Umbilical cord (tissue), 2 donors: Measurements from ENCODE around the gene DLL4. TPM values are rescaled to one million over a fixed set of nuclear protein-coding genes. Genes with fewer than 3 reads are reported as not detected.
A peak's percentile ranks its signal among the peaks of the same experiment; 100 is the strongest.
"Not testable (repeated sequence)": the region's sequence is repeated elsewhere in the genome, so short reads cannot be mapped to it uniquely, and the experiment has no call there.

ENCODE experiments used
- DNase-seq: peaks from one replicate; pipeline ENCODE4 v3.0.0-alpha.2; 2015; ENCODE audit warnings: low spot score
- total RNA-seq: library from RNA; depleted of rRNA; stranded (reverse); fragments of >200 nt; gene quantifications from one replicate; pipeline ENCODE4 v1.2.3, GENCODE V29; 2014; ENCODE audit warnings: low replicate concordance; ENCODE audit not compliant: insufficient read depth

DLL4 gene
- total RNA-seq, 1 donor from 2014 or later, result 3.6 TPM

DNA sequence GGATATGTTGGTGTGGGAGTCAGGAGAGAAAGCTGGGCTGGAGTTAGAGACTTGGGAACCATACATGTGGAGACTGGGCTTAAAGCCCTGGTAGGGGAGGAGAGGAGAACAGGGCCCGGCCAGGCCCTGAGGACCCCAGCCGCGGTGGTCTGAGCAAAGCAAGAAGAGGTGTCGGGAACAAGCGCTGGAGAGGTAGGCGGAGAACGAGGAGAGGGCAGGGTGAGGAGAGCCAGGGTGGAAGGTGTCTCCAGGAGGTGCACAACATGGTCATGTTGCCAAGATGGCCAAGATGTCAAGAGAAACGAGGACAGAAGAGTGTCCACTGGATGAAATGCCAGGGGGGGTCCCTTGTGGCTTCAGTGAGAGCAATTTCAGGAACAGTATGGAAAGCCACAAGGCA is 29.6 kb downstream of the DLL4 start:
- DNase-seq, result no peak

DNA sequence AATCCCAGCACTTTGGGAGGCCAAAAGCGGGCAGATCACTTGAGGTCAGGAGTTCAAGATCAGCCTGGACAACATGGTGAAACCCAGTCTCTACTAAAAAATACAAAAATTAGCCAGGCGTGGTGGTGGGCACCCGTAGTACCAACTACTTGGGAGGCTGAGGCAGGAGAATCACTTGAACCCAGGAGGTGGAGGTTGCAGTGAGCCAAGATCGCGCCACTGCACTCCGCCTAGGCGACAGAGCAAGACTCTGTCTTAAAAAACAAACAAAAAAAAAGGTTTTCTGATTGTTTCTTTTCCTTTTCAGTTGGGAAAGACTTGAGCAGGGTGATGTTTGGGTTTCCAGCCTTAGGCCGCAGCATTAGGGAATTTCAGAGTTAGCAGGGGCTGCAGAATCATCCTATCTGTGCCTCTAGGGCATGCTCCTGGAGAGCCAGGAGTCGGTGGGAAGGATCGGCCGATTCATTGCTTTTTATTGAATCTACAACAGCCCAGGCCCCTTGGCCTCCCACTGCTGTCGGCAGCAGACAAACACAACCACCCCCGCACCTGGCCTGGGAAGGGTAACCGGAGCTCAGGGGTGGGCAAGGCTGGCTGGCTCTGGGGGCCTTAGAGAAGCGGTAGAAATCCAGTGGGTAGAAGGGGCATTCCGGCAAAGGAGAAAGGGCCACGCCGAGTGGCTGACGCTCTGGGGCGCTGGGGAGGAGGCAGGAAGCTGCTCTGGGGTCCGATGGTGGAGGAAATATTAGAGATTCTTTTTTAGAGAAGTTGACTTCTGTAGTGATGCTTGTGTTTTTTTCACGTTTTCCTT is 30.4 kb downstream of the DLL4 start:
- no peak for DNase-seq

DNA sequence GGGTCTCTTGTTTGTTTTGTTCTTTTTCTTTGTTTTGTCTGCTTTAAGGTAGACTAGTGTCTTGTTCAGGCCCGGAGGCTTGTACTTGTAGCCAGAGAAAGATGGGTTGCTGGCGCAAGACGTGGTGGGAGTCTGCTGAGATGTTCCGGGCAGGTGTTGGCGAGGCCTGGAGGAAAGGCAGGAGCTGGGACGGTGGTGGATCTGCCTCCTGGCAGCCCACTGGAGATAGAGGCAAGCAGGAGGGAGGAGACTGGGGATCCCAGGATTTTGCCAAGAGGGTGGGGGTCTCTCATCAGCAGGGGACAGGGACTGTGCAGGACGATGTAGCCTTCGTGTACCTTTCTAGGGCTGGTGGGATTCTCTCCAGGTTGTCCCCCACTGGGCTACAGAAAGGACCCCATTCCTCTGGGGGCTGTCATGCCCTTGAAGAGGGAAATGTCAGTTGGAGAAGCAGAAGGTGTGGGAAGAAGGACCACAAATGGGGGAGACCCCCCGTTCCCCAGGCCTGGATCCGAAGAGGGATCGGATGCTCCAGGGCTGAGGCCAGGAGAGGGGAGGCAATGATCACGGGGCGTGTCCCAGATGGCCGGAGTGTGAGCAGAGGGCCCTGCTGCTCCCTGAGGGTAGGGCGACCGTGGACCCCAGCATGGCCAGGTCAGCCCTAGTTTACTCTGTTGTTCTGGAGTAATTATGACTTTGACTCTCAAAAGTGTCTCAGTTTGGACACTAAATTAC is 31.2 kb downstream of the DLL4 start:
- DNase-seq, result no peak

DNA sequence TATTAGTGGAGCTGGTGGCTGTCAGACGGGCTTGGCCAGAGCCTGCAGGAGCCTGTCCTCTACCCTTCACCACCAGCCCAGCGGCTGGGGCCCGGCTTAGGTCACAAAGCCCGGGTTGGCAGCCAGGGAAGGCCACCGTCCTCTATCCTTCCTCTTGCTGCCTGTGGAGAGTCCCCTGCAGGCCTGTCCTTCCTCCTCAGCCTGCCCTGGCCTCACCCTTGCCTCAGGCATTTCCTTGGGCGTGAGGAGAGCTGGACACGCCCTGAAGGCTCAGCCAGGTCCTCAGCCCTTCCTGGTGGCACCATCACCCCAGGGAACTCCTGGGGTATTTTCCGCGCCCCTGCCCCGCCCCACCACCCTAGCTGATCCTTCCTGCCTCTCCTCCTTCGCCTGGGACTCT is 31.8 kb downstream of the DLL4 start:
- DNase-seq, result no peak

DNA sequence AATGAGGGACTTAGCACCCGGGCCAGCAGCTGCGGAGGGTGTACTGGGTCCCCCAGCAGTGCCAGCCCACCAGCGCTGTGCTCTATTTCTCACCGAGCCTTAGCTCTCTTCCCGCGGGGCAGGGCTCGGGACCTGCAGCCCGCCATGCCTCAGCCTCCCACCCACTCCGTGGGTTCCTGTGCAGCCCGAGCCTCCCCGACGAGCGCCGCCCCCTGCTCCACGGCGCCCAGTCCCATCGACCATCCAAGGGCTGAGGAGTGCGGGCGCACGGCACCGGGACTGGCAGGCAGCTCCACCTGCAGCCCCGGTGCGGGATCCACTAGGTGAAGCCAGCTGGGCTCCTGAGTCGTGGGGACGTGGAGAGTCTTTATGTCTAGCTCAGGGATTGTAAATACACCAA is 32.6 kb downstream of the DLL4 start:
- DNase-seq, result not testable (repeated sequence)

DNA sequence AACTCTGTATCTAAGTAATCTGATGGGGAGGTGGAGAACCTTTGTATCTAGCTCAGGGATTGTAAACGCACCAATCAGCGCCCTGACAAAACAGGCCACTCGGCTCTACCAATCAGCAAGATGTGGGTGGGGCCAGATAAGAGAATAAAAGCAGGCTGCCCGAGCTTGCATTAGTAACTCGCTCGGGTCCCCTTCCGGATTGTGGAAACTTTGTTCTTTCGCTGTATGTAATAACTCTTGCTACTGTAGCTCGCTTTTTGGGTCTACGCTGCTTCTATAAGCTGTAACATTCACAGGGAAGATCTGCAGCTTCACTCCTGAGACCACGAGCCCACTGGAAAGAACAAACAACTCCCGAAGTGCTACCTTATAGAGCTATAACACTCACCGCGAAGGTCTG is 33.2 kb downstream of the DLL4 start:
- not testable (repeated sequence) for DNase-seq

DNA sequence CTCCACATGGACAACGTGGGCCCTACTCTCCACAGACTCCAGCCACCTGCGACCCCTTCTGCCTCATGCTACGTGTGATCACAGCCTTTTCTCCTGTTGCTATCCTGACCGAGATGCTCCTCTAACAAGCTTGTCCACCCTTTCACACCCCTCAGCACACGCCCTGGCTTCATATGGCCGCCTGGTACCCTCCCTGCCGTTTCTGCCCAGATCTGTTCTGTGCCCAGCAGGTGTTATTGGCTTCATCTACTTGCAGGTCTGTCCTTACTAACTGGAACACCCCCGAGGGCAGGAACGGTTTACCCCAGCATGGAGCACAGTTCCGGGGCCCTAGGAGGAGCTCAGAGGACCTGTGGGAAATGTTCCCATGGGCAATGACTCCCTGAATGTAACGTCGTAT is 34.1 kb downstream of the DLL4 start:
- no peak for DNase-seq

DNA sequence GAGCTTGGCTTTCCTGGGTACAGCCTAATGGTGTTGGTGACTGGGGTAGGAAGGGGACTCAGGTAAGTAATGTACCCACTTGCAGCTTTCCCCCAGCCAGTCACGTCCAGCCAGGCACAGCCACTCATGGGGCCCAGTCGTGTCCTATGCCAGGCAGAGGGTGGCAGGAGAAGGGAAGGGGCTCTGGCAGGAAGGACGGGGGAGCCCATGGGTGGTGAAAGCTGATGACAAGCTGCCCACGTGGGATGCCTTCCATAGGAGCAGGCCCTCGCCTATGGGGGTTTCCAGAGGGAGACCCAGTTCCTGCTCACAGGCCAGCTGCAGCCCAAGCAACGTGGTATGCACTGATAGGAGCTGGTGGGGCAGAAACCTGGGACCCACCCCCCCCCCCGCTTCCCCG is 34.9 kb downstream of the DLL4 start:
- DNase-seq, result no peak

DNA sequence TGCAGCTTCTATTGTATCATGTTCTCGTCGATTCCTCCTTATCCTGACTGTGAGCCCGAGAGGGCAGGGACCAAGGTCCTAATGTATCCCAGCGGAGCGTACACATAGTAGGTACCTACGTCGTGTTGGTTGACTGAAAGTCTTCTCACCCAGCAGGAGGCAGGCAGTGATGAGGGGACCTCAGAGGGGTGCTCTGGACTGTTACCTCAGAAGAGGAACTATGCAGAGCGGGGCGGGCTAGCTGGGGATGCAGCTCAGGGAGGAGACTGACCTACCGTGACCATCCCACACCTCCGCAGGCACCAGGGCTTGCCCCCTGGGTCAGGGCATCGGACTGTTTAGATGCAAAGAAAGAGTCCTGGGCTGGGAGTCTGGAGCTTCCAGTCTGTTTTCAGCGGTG is 35.5 kb downstream of the DLL4 start:
- no peak for DNase-seq

DNA sequence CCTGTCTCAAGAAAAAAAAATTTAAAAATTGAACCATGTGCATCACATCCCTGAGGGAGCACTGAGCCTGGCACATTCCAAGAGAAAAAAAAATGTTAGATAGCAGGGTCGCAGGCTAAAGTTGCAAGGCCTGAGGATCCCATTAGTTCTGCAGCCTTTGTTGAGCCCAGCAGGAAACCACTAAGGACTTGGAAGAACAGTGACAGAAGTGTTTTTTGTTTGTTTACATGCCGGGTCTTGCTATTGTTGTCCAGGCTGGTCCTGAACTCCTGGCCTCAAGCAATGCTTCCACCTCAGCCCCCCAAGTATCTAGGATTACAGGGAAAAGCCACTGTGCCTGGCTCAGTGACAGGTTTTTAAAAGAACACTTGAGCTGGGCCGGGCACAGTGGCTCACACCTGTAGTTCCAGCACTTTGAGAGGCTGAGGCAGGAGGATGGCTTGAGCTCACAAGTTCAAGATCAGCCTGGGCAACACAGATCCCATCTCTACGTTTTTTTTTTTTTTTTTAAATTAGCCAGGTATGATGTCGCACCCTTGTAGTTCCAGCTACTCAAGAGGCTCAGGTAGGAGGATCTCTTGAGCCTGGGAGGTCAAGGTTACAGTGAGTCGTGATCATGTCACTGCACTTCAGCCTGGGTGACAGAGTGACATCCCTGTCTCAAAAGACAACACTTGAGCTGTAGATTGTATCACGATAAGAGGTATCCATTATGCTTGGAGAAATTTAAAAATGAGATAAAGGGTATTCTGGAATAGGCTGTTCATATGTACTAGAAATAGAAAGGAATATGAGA is 39.3 kb downstream of the DLL4 start:
- no peak for DNase-seq

DNA sequence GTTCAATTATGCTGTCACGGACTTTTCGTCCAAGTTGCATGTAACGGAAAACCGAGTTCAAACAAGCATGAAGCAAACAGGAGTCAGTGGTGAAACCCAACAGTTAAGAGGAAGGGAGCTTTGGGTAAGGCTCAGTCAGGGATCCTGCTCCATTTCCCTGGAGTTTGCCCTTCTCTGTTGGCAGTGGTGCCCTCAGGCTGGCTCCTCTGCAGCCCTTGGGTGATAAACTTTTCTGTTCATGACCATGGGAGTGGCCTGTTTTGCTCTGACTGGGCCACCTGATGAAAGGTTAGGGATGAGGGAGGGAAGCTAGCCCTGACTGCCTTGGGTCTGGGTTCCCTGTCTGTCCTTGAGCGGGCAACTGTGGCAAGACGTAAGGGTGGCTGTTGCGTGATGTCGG is 40.2 kb downstream of the DLL4 start:
- DNase-seq, result no peak

DNA sequence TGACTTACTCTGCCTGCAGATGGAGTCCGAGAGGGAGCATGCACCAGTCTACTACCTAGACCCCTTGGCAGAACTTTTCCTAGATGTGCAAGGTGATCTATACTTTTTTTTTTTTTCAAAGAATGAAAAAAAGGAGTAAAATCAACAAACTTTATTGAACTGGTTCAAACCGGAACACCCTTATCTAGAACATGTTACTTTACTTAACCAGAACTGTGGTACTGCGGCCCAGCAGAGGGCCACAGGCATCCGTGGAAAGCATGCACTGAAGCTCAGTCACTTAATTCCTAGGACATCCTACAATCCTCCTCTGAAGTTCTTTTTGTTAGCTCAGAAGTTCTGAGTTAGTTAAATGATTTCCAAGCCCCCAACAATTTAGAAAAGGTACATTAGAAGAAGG is 45.7 kb downstream of the DLL4 start:
- peak; percentile 26 for DNase-seq

DNA sequence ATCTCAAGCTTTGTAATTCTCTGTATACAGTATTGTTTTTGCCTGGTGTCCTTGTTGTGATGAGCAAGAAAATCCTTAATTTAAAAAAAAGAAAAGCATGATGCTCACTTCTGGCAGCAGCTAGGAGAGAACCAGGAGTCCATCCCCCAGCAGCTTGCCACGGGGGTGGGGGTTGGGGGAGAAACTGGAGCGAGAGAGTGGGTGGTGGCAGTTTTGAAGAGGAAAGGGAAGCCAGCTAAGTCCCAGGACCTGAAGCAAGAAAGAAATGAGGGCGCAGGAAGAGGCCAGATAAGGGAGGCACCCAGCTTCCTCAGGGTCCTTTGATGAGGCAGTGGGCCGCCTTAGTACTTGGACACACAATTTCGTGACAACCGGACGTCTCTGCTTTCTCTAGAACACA is 47.7 kb downstream of the DLL4 start:
- no peak for DNase-seq

DNA sequence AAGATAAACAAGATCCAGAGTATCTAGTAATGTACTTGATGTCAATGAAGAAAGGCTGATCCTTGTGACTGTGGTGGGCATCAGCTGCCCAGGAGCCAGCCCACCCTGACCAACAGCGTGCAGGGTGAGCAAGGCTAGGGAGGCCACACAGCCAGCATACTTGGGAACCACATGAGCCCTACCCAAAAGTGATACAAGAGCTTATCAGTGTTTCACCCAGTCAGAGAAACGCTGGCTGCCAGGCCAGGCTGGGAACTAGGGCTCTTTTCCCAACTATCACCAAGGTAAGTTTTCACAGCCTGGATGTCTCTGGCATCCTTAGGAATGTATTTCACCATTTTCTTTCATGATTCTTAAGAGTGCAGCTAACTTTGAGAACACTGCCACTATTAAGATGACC is 49.0 kb downstream of the DLL4 start:
- no peak for DNase-seq

DNA sequence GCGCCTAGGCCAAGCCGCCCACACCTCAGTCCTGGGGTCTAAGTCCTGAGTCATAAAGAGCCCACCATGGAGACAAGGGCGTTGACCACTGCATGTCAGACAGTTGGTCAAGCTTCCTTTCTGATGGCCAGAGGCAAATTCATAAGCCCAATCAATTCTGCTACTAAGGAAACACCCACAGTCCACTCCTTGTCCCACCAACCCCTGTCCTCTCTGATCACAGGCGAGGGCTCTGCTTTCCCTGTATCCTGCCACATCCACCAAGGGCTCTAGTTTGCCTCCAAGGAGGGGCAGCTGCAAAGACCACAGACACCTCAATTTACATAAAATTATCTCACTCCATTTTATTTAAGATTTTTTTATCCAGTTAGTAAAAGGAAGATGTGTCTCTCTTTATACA is 49.4 kb downstream of the DLL4 start:
- DNase-seq, result no peak

DNA sequence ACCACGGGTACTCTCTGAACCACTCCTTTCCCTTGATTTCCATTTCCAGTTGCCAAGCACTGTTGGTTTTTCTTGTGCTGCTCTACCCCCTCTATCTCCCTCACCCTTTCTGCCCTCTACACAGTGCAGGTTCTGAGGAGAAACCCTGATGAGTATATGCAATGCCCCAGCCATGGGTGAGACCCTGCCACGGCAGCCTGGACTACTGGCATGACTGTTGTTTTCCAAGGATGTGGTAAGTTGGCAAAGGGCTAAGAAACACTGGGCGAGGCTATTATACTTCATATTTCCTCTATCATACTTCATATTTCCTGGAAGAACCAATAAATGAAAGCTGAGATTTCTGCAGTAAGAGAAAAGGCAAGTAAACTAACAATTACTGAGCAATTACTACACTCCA is 52.0 kb downstream of the DLL4 start:
- no peak for DNase-seq

DNA sequence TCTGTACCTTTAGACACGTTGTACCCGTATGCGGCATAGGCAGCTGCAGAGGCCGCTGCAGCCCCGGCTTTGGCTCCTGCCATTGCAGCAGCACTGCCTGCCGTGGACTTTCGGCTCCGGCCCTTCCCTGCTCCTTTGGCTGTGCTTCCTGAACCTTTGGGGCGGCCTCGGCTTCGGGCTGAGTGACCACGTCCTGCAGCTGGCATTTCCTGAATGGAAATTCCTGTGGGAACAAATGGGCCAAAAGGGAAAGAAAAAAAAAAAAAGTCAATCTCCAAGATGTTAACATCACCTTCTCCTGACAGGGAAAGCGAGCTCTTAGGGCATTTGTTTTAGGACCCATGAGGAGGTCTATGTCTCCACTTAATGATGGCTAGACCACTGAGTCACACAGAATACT is 53.7 kb downstream of the DLL4 start:
- DNase-seq, result no peak

DNA sequence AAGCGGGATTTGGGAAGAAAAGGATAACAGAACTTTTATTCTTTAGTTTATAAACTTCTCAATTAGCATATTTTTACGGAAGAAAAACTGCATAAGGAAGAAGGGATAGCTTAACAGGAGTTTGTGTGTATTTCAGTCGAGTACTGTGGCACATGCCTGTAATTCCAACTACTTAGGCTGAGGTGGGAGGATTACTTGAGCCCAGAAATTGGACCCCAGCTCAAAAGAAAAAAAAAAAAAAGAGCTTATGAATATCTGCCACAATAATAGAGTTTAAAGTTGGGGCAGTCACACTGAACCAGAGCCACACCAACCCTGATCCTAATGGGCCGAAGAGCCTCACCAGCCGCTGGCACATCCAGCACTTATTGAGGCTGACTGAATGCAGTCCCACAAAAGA is 55.3 kb downstream of the DLL4 start:
- no peak for DNase-seq

DNA sequence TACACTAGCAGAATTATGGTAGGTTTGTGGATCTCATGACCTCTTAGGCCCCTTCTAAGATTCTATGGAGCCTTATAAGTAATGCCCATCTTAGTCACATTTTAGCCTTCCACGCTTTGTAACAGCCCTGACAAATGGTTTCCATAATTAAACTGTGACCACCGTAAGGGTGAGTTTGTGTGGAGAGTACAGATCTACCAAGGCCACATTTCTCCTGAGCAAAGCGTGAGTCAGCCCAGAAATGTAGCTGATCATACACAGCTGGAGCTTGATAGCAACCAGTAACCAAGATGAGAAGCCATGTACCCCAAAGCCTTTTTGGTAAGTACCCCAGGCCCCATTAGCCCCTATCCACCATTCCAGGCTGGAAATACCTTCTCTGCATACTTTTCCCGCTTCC is 55.8 kb downstream of the DLL4 start:
- DNase-seq, result no peak

DNA sequence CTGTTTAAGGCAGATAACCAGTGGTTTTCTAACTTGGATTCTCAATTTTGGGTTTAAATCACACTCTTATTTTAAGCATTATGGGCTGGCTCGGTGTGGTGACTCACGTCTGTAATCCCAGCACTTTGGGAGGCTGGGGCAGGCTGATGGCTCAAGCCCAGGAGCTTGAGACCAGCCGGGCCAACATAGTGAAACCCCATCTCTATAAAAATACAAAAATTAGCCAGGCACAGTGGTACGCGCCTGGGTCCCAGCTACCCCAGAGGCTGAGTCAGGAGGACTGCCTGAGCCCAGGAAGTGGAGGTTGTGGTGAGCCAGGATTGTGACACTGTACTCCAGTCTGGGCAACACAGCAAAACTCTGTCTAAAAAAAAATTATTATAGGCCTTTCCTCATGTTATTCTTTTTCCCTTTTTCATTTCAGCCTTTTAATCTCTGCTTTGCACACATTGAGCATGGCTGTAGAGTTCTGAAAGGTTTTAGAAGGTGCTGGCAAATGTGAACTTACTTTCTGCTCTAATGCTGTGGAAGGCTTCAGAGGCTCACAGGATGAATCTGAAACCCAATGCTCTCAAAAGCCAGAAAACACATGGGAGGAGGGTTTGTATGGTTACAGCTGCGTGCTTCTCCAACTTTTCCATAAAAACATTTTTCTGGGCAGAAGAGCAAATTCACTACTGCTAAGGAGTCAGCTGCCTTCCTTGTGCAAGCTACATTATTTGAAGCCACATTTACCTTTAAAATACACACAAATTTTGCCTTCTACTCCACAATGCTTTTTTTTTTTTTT is 56.6 kb downstream of the DLL4 start:
- DNase-seq, result peak; percentile 43

DNA sequence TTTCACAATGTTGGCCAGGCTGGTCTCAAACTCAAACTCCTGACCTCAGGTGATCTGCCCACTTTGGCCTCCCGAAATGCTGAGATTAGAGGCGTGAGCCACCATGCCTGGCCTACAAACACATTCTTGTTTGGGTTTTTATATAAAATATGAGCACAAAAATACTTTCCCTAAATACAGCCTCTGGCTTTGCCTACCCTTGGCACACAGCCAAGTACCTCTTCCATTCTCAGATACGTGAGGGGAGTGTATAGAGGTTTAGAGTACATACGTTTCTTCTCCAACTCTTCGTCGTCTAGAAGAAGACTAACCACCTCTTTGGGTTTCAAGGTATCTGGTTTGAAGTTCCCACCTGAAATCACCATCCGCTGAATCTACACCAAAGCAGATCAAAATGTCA is 57.7 kb downstream of the DLL4 start:
- DNase-seq, result no peak

DNA sequence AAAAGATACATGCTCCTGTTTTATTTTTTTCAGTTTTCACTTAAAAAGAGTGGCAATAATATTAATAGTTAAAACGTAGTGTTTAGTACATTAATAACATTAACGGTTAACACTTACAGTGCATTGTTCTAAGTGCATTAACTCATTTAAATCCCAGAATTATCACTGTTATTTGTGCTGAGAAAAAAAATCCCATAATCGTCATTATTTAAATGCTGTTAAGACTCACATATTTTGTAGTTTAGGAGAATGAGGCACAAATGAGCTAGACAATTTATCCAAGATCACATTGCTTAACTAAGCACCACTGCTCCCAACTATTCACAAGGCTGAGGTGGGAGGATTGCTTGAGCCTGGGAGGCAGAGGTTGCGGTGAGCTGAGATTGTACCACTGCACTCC is 59.0 kb downstream of the DLL4 start:
- DNase-seq, result no peak
